Breast epithelium (tissue), 3 donors: ENCODE measurements around the gene KIF6.

Source experiments
- CTCF ChIP-seq, 3 donors: fragments of 450-650 bp; IDR thresholded peaks; one replicate each; pipeline ENCODE4 v1.5.1; 2016 to 2017; ENCODE audit warnings: antibody characterized with exemption in 3 of 3, mild to moderate bottlenecking in 3 of 3, moderate library complexity in 3 of 3
- POLR2A ChIP-seq: fragments of 450-650 bp; IDR thresholded peaks from one replicate; pipeline ENCODE4 v1.6.1; 2016; ENCODE audit warnings: antibody characterized with exemption, mild to moderate bottlenecking, moderate library complexity
- POLR2AphosphoS5 ChIP-seq, 3 donors: sonication (generic); formaldehyde crosslinking; IDR thresholded peaks; one replicate each; pipeline ENCODE4 v1.6.1; 2017; ENCODE audit warnings: antibody characterized with exemption in 3 of 3

- TF ChIP-seq POLR2A: no peak
- no peak for TF ChIP-seq POLR2AphosphoS5 (IDR thresholded peaks at IDR 0.05)
- TF ChIP-seq CTCF (IDR thresholded peaks at IDR 0.05): no peak
Measured at GRCh38 chr6:39553860-39554802, 171.1 kb downstream of the KIF6 start.
